Activated T-cell treated with anti-CD3 and anti-CD28 coated beads, Interleukin-2, amount 50 U/mL, for 1 hour (primary cell): Measurements from ENCODE around the gene PPM1H.

Experiments
- DNase-seq: peaks from one replicate; pipeline ENCODE4 v3.0.0-alpha.2; 2020

The PPM1H gene

GRCh38 chr12:62792236-62792870 is 142.6 kb downstream of the PPM1H start:
- DNase-seq, result no peak

GRCh38 chr12:62789851-62790250 is 145.1 kb downstream of the PPM1H start:
- DNase-seq, result no peak

DNA sequence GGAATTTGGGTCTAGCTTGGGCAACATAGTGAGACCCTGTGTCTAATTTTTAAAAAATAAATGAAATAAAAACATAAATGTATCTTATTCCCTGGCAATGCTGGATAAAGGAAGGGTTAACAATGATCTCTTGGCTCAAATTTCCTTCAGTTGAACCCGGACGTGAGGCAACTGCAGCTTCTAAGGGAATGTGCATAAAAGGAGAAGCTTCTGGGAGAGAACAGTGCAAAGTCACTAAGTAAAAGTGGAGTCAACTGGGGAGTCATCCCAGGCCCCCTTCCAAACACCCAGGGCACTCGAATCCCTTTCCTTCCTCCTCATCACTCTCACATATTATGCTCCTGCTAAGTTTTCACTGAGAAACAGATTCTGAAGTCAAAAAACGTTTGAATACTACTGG is 147.3 kb downstream of the PPM1H start:
- DNase-seq, result no peak

- DNase-seq, result no peak
These were observed 147.9 kb downstream of the PPM1H start for GRCh38 chr12:62787023-62787422.

DNA sequence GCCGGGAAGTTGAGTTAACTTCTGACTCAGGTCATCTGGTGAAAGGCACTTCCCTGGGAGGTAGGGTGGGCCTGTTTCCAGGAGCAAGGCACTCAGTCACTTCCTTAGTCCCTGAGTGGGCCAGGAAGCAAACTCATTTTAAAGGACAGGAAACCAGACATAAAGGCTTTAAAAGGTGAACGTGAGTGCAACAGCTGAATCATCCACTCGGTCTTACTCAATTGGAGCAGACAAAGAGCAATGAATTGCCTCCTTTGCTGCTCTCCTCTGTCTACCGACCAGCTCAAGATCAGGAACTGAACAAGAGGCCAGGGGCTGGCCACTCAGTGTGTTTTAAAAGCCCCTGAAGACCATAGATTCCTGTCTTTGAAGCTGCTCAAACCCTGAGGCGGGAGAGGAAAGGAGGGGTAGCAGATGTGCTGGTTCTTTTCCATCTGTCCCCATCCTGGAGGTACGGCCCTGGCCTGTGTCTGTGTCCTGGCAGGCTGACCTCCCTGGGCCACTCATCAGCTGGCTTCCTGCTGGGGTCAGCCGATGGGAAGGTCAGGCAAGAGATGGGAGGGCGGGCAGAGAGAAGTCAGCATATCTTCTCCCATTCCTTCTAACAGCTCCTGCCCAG is 148.9 kb downstream of the PPM1H start:
- no peak for DNase-seq

DNA sequence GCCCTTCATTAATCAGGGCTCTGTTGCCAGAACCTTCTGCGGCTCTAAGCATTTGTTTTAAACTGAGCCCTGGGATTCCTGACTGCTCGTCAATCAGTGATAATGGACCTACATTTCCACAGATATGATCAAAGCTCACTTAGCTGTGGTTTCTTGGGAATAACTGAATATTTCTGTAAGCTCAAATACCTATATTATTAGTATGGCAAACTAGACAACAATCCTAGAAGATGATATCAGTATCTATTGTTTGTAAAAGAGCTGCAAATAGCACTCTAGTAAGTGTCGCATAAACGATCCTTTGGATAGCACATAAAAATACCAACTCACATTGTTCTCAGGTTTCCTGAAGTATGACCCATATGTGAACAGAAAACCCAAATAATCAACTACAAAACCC is 150.4 kb downstream of the PPM1H start:
- DNase-seq, result no peak

GRCh38 chr12:62783881-62784280 is 151.1 kb downstream of the PPM1H start:
- DNase-seq, result no peak

- DNase-seq, result no peak
These were observed 153.6 kb downstream of the PPM1H start for GRCh38 chr12:62781136-62781880.

DNA sequence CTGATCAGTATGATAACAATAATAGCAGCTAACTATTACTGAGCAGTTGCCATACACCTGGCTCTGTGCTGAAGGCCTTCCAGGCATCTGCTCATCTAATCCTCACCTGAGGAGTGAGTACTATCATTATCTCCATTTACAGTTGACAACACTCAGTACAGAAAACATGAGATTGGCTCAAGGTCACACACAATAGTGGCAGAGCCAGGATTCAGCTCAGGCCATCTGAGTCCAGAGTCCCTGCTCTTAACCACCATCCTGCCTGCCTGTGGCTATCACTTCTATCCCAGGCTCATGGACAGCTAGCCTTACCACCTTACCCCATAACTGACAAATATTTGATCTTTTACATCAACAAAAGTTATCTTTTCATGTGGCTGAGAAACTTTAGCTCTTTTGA is 155.5 kb downstream of the PPM1H start:
- DNase-seq, result no peak

- no peak for DNase-seq
These were observed 156.8 kb downstream of the PPM1H start for GRCh38 chr12:62778187-62778586.

- DNase-seq, result no peak
These were observed 158.0 kb downstream of the PPM1H start for GRCh38 chr12:62776997-62777396.

GRCh38 chr12:62776575-62776974 is 158.4 kb downstream of the PPM1H start:
- DNase-seq, result no peak

DNA sequence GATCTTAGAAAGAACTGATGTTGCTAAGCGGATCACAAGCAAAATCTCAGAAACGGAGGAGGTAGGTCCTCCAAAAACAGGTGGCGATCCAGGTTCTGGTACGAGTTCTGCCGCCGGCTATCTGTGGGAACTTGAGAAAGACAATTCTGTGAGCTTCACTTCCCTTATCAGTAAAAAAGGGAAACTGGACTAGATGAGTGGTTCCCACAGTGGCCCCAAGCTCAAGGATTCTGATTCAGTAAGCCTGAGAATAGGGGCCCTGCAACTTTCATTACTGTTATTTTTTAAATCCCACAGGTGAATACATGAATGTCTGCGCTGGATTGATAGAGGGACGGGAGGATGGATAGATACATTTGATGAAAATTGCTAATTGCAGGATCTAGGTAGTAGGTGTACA is 160.2 kb downstream of the PPM1H start:
- no peak for DNase-seq

DNA sequence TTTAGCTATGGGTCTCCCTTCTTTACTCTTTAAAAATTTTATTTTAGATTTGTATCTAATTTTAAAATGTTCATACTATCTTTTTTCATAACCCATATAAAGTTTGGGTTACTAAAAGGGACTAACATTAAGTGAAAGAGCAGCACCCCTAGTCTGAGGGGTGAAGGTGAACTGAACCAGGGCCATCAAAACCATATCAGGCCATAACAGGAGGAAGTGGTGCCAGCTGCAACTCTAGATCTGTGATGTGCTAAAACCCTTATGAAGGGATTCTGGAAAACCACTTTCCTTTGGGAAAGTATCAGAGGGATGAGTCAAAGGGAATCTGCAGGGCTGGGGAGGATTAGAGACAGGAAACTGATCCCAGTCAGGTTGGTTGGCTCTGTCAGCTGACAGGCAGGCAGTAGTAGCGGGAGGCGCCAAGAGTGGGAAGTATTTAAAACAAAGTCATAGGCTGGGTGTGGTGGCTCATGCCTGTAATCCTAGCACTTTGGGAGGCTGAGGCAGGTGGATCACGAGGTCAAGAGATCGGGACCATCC is 162.5 kb downstream of the PPM1H start:
- DNase-seq, result no peak

GRCh38 chr12:62771828-62772227 is 163.1 kb downstream of the PPM1H start:
- no peak for DNase-seq

DNA sequence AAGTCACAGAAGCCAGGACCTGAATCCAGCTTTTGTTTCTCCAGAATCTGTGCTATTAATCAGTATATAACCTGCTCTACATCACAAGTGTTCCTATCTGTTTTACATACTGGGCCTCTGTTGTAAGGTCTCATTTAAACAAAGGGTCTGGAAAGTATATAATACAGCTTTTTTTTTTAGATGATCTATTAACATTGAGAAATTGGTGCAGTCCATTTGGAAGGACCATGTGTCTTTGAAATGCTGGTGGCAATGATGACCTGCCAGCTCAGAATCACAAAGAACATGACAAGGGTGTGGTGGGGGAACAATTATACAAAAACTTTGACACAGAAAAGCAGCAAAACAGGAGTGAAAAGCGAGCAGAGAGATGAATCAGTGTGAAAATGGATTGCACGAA is 164.6 kb downstream of the PPM1H start:
- no peak for DNase-seq

- DNase-seq, result no peak
These were observed 165.8 kb downstream of the PPM1H start for GRCh38 chr12:62769076-62769619.

- no peak for DNase-seq
These were observed 167.0 kb downstream of the PPM1H start for GRCh38 chr12:62767946-62768345.

GRCh38 chr12:62767496-62767895 is 167.5 kb downstream of the PPM1H start:
- no peak for DNase-seq

- DNase-seq, result no peak
These were observed 168.5 kb downstream of the PPM1H start for GRCh38 chr12:62766496-62766895.

DNA sequence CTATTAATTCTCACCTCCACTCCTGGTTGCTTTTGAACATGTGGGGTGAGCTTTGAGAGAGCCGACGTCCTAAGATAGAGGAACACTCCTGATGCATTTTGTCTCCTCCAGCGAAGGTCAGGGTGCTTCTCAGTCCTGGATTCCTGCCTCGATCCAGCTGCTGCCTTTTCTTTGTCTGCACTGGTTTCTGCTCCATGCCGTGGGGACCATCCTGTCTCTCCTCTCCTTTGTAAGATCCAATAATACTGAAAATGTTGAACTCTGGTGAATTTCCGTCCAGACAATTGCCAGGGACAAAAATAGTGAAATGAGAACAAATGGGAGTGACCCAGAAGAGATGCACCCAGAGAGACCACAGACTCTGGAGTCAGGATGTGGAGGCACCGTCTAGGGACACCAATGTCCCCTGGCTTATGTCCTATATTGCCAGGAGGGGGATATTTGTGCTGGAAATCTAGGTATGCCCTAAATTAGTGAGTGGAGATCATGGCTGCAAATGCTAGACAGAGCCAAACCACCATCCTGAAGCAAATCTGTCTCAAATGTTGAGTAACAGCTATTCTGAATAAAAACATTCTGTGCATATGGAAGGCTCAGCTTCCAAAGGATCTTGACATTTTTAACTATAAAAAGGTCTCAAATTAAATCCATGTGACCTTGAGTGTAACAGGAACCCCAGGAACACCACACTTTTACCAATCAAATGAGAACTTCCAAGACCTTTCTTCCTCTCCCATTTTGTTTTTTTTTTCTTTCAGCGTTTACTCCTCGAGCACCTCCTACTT is 170.9 kb downstream of the PPM1H start:
- DNase-seq, result no peak

GRCh38 chr12:62763312-62763711 is 171.6 kb downstream of the PPM1H start:
- DNase-seq, result no peak

- no peak for DNase-seq
These were observed 172.3 kb downstream of the PPM1H start for GRCh38 chr12:62762645-62763044.
